Neural crest cell (in vitro differentiated cells): ENCODE measurements around the gene IRF1. TPM values are rescaled to one million over a fixed set of nuclear protein-coding genes. Genes with fewer than 3 reads are reported as not detected.

Experiments
- DNase-seq: peaks from one replicate; pipeline ENCODE4 v3.0.0; 2021; ENCODE audit warnings: low read depth, mixed read lengths, low spot score
- H3K27ac Mint-ChIP-seq: one replicate; pipeline ENCODE4 v1.8.0; 2021; ENCODE audit warnings: mild to moderate bottlenecking, mixed read lengths; ENCODE audit not compliant: unreplicated experiment
- H3K27me3 Mint-ChIP-seq: 2 replicates; pipeline ENCODE4 v1.8.0; 2021; ENCODE audit warnings: low read depth, mild to moderate bottlenecking, mixed read lengths
- H3K36me3 Mint-ChIP-seq: 2 replicates; pipeline ENCODE4 v1.8.0; 2021; ENCODE audit warnings: low read depth, mild to moderate bottlenecking, mixed read lengths
- H3K4me1 Mint-ChIP-seq: 2 replicates; pipeline ENCODE4 v1.8.0; 2021; ENCODE audit warnings: mixed read lengths
- H3K4me3 Mint-ChIP-seq: one replicate; pipeline ENCODE4 v1.8.0; 2021; ENCODE audit warnings: mild to moderate bottlenecking, mixed read lengths
- H3K9me3 Mint-ChIP-seq: 2 replicates; pipeline ENCODE4 v1.8.0; 2021; ENCODE audit warnings: mixed read lengths
- total RNA-seq: library from RNA; stranded (reverse); gene quantifications from 2 replicates; pipeline ENCODE4 v1.2.1, GENCODE V29; 2021
- TF ChIP-seq, protein P1 (sequence below): fragments of 200-600 bp; sonication (generic); conservative IDR thresholded peaks from 2 replicates; pipeline ENCODE4 v1.5.0; 2021; ENCODE audit warnings: antibody characterized with exemption, mild to moderate bottlenecking

Gene IRF1
- total RNA-seq, 1 donor from 2014 or later: 4.5 TPM

DNA sequence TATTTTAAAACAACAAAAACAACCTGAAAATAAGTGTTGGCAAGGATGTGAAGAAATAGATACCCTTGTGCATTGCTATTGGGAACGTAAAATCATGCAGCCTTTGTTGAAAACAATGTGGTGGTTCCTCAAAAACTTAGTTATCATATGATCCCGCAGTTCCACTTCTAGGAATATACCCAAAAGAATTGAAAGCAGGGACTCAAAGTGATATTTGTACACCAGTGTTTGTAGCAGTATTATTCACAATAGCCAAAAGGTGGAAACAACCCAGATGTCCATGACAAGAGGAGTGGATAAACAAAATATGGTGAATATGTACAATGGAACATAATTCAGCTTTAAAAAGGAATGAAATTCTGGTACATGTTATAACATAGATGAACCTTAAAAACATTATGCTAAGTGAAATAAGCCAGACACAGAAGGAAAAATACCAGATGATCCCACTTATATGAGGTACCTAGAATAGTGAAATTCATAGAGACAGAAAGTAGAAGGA lies 29.0 kb downstream of the IRF1 start:
- DNase-seq: no peak
- Mint-ChIP-seq H3K27ac (no peak overlapping the region), H3K9me3 (no peaks in the 10 kb centered on the region), H3K4me3 (no peak overlapping the region), H3K4me1 (peaks cover 16% of the 10 kb centered on the region), H3K36me3 (no peaks in the 10 kb centered on the region), H3K27me3 (no peaks in the 10 kb centered on the region)
- TF ChIP-seq, protein P1, sequence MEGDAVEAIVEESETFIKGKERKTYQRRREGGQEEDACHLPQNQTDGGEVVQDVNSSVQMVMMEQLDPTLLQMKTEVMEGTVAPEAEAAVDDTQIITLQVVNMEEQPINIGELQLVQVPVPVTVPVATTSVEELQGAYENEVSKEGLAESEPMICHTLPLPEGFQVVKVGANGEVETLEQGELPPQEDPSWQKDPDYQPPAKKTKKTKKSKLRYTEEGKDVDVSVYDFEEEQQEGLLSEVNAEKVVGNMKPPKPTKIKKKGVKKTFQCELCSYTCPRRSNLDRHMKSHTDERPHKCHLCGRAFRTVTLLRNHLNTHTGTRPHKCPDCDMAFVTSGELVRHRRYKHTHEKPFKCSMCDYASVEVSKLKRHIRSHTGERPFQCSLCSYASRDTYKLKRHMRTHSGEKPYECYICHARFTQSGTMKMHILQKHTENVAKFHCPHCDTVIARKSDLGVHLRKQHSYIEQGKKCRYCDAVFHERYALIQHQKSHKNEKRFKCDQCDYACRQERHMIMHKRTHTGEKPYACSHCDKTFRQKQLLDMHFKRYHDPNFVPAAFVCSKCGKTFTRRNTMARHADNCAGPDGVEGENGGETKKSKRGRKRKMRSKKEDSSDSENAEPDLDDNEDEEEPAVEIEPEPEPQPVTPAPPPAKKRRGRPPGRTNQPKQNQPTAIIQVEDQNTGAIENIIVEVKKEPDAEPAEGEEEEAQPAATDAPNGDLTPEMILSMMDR: no peak

DNA sequence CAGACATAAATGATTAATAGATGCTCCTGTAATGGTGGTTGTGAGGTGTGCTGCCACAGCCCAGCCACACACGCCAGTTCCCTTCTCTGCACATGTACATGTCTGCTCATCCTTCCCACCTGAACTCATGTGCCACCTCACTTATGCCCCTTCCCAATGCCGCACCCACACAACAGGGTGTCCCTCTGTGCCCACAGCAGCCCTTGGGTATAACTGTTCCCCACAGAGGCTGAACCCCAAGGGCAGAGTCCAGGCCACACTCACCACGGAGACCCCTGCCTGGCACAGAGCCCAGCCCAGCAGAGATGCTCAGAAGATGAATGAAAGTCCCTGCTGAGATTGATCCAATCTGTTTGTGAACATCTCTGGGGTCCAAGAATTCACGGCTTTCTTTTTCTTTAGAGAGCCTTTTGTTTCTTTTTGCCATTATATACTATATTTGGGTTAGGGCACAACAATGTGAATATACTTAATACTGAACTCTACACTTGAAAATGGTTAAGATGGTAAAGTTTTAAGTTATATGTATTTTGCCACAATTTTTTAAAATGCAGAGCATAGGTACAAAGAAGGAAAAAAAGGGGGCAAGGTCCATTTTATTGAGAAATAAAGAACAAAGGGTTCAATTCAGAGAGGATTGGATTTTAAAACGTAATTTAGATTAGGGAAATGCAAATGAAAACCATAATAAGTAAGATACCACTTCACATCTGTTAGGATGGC lies 29.6 kb downstream of the IRF1 start:
- no peaks in the 10 kb centered on the region for H3K36me3 Mint-ChIP-seq
- H3K4me1 Mint-ChIP-seq: peaks cover 20% of the 10 kb centered on the region
- H3K9me3 Mint-ChIP-seq: no peaks in the 10 kb centered on the region
- no peak overlapping the region for H3K27ac Mint-ChIP-seq
- TF ChIP-seq, protein P1: no peak
- H3K27me3 Mint-ChIP-seq: no peaks in the 10 kb centered on the region
- H3K4me3 Mint-ChIP-seq: no peak overlapping the region
- no peak for DNase-seq

DNA sequence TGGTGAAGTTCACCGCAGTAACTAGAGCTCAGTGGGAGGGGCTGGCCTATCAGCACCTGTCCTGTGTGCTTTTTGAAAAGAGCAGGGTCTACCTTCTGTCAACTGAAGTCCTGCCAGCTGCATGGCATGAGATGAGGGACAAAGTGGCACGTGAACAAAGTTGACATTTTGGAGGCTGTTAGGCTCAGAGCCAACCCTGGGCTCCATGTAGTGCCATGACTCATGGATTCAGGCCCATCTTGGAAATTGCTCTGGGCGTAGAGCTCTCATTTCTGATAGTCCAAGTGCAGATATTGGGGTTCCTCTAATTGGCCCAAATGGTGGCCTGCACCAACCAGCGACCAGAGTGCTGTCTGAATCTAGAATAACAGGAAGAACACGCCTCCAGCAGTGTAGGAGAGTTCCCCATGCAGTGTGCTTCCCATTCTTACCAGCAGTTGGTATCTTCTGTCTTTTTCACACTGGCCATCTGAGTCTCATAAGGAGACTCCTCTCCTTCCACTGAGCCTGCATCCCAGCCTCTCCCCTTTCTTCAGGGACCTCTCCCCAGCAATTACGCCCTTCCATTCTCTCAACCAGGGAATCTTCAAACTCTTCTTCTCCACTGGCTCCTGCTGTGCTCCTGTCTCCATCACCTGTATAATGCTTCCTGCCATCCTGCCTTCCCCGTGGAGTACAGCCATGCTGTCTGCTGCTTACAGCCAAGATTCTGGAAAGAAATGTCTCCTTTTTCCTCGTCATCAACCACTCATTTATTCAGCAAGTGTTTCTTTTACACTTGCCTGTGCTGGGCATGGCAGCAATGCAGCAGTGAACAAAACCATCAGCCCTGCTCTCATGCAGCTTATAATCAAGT lies 30.4 kb downstream of the IRF1 start:
- peaks cover 1% of the 10 kb centered on the region for H3K9me3 Mint-ChIP-seq
- H3K27ac Mint-ChIP-seq: no peak overlapping the region
- TF ChIP-seq, protein P1: peak; percentile 35
- no peaks in the 10 kb centered on the region for H3K36me3 Mint-ChIP-seq
- no peak for DNase-seq
- H3K27me3 Mint-ChIP-seq: no peaks in the 10 kb centered on the region
- H3K4me3 Mint-ChIP-seq: no peak overlapping the region
- H3K4me1 Mint-ChIP-seq: peaks cover 25% of the 10 kb centered on the region

DNA sequence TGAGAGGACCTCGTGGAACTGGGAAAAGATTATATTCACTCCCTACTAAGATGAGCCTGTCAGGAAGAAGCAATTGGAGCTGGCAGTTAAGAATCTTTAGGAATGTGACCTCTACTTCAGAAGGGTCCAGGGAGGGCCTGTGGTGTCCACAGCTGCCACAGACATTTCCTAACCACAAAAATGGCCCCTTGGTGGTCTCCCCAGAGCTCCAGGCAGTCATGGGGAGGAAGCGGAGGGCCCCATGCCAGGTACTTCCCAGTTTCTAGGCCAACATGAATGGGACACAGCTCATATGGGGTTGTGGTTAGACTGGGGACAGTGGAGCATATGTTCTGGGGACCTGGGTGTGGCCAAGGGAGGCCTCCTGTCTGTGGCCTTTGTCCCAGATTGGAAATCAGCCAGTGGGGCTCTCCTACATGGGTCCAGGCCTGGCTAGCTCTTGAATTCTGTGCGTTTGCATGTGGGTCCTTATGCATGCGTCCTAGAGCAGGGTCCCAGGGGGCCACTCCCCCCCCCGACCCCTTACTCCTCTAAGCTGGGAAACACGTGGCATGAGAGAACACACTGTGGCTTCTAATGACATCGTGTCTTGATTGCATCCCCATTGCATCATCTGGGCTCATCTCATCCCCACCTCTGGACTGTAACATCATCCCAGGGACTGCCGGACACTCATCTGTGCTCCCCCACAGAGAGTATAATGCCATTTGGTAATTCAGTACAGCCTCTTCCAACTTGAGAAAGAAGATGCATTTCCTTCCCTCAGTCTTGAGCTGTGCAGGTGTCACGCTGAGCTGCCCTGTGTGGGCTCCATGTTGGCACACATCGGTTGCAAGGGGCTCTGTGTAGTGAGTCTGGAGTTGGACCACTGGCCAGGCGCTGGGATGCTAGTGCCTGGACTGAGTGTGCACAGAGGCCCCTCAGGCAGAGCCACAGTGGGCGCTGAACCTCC lies 31.3 kb downstream of the IRF1 start:
- Mint-ChIP-seq H3K27me3 (no peaks in the 10 kb centered on the region), H3K9me3 (peaks cover 2% of the 10 kb centered on the region), H3K4me3 (no peak overlapping the region), H3K27ac (no peak overlapping the region), H3K4me1 (peaks cover 17% of the 10 kb centered on the region), H3K36me3 (no peaks in the 10 kb centered on the region)
- TF ChIP-seq, protein P1: no peak
- no peak for DNase-seq

DNA sequence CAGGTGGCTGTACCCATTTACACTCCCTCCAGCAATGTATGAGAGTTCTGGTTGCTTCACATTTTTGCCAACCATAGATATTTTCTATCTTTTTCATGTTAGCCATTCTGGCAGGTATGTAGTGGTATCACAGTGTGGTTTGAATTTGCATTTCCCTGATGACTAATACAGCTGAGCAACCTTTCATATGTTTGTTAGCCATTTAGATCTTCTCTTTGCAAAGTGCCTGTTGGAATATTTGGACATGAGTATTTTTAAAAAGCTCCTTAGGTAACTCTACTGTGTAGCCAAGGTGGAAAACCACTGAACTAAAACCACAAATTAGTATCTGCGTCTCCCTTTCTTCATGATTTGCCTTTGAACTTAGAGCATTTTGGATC lies 31.9 kb downstream of the IRF1 start:
- DNase-seq: no peak
- TF ChIP-seq, protein P1: no peak
- Mint-ChIP-seq H3K4me3 (no peak overlapping the region), H3K4me1 (peaks cover 17% of the 10 kb centered on the region), H3K27me3 (no peaks in the 10 kb centered on the region), H3K36me3 (no peaks in the 10 kb centered on the region), H3K27ac (no peak overlapping the region), H3K9me3 (peaks cover 2% of the 10 kb centered on the region)
